Omental fat pad (tissue), 4 donors: ENCODE data around the gene LSM12. TPM values are rescaled to one million over a fixed set of nuclear protein-coding genes. Genes with fewer than 3 reads are reported as not detected.
"Not testable (repeated sequence)": the region's sequence is repeated elsewhere in the genome, so short reads cannot be mapped to it uniquely, and the experiment has no call there.

Experiments used
- ATAC-seq: fragments of 150-250 bp; one replicate; pipeline ENCODE4 v1.9.1; 2016; ENCODE audit warnings: mild to moderate bottlenecking, moderate library complexity; ENCODE audit not compliant: low FRiP score
- DNase-seq: peaks from one replicate; pipeline ENCODE4 v3.0.0-alpha.2; 2019; ENCODE audit warnings: low spot score
- CTCF ChIP-seq, 3 donors: fragments of 450-650 bp; IDR thresholded peaks; one replicate each; pipeline ENCODE4 v1.5.1; 2016 to 2017; ENCODE audit warnings: antibody characterized with exemption in 3 of 3, mild to moderate bottlenecking in 3 of 3, moderate library complexity in 2 of 3
- total RNA-seq, 4 donors: library from RNA; depleted of rRNA; stranded (reverse); fragments of >200 nt; gene quantifications; one replicate each; pipeline ENCODE4 v1.1.0, GENCODE V29; 2016

LSM12 gene
- total RNA-seq, 4 donors from 2014 or later: 24.6 to 52.9 (median 47.4) TPM

DNA sequence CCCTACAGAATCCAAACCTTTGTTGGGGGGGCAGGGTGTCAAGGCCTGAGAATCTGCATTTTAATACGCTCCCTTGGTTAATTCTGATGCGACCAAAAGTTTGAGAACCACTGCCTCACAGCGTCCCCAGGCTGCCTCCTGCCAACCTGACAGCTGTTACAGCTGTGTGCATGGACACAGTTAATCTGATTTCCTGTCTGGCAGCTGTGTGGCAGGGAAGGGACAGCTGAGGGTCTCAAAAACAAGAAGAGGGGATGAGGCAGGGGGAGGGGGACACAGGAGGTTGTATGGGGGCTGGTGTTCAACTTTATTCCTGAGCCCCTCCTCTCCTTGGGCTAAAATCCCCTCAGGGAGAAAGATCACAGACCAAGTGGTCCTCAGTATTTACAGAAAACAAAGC, 39.5 kb upstream of the LSM12 start:
- DNase-seq (no peak), ATAC-seq (no peak)
- no peak for TF ChIP-seq CTCF (IDR thresholded peaks at IDR 0.05)

DNA sequence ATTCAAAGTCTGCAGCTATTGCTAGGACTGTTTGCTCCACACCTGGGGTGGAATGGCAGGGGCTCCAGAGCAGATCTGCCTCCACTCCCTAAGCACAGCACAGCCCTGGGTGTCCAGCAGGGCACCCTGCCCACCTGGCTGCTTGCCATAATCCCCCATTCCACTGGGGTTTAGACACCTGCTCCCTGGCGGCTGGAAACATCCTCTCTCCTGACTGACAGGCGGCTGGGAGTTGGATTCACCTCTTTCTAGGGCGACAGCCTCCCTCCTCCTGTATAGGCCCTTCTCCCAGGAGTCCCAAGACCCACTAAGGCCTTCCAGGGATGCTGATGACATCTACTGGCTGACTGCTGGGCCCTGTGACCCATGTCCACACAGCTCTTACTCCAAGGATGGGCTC, 39.0 kb upstream of the LSM12 start:
- TF ChIP-seq CTCF (IDR thresholded peaks at IDR 0.05): no peak
- no peak for DNase-seq
- ATAC-seq: no peak

- DNase-seq: no peak
- TF ChIP-seq CTCF (IDR thresholded peaks at IDR 0.05): no peak
These were observed 36.6 kb upstream of the LSM12 start for GRCh38 chr17:44102849-44103622.

GRCh38 chr17:44101858-44102257, 35.4 kb upstream of the LSM12 start:
- ATAC-seq, DNase-seq: not testable (repeated sequence)

More at GRCh38 chr17:44102849-44103622, 36.6 kb upstream of the LSM12 start:
- ATAC-seq: no peak

- no peak for TF ChIP-seq CTCF (IDR thresholded peaks at IDR 0.05)
- no peak for DNase-seq
- ATAC-seq: no peak
These were observed 30.9 kb upstream of the LSM12 start for GRCh38 chr17:44097110-44097958.

DNA sequence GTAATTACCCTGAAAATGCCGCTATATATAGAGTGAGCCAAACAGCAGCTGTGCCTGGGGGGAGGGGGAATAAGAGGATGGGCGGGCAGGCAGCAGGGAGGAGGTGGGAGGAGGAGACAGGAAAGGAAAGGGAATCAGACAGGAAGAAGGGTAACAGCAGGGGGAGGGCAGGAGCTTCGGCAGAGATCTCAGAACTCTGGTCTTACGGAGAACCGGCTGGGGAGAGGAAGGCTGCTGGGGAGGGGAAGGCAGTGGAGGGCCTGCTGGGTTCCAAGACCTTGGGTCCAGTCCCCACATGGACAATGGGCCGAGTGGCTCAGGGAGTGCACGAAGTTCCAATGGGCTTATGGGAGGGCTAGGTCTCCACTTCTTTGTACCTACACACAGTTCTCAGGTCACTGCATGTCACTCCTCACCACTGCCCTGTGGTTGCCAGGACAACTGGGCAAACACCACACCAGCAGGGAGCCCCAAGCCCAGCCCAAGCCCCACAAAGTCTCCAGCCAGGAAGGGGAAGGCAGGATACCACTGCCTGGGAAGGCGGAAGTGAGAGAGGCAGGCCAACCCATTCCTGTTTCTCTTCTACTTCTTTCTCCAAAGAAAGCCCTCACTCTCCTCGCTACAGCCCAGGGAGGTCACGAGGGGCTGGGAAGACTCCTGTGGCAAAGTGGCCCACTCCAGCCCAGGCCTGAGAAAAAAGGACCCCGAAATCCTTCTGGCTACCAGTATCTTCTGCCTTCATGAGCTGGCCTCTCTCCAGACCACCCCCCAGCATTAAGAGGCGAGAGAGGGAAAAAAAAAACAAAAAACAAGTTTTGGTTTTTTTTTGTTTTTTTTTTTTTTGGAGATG, 29.4 kb upstream of the LSM12 start:
- DNase-seq (no peak), ATAC-seq (peak; percentile 80)
- TF ChIP-seq CTCF (IDR thresholded peaks at IDR 0.05): no peak

GRCh38 chr17:44095388-44095646, 28.8 kb upstream of the LSM12 start:
- DNase-seq (no peak), ATAC-seq (no peak)
- TF ChIP-seq CTCF (IDR thresholded peaks at IDR 0.05): no peak
